EL (cell line): ENCODE results near the gene DIAPH1.

Experiments
- DNase-seq: peaks from one replicate; pipeline ENCODE4 v3.0.0-alpha.2; 2016

DIAPH1 gene

GRCh38 chr5:141609044-141609443 is 9.8 kb downstream of the DIAPH1 start:
- no peak for DNase-seq

GRCh38 chr5:141608557-141608956 is 10.2 kb downstream of the DIAPH1 start:
- DNase-seq = no peak

DNA sequence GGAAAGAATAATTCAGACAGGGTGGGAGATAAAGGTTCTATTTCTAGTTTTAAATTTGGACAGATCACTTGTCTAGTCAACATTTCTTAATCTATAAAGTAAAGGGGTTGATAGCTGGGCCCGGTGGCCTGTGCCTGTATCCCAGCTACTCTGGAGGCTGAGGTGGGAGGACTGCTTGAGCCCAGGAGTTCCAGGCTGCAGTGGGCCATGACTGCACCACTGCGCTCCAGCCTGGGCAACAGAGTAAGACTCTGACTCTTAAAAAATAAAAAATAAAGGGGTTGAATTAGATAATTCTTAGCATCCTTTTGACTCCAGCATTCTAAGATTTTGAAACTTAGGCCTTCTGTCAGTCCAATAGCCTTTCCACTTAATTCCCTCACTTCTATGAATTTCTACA is 10.8 kb downstream of the DIAPH1 start:
- DNase-seq = no peak

DNA sequence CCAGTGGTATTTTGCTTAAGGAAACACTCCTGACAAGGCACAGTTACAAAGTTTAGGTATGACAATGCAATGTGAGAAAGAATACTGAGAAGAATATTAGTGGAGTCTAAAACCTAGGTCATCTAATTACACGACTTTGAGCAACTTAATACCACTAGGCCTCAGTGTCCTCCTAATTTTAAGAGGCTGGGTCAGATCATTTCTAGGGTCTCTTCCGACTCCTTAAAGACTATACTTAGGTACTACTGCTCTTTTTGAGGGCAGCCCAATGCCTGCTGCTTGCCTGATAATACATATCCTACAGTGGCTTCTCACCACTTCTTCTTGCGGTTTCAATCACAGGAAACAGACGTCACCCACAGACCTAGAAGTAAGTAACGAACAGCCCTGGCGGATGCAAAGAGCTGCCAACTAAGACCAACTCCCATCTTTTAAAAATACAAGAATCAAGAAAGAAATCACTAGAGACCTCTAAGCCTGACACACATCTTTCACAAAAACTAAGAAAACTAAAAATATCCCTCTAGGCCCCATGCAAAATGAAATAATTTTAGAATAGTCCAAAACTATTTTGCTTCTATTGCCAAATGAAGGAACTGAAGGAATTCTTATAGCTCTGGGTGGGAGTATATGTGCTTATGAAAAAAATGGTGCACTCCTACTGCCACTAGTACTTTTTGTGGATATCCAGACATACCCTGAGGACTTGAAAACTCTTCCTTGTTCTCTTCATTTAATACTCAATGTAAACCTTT is 13.1 kb downstream of the DIAPH1 start:
- peak; percentile 43 for DNase-seq

- peak; percentile 96 for DNase-seq
Measured at GRCh38 chr5:141603923-141604717, 14.7 kb downstream of the DIAPH1 start.

DNA sequence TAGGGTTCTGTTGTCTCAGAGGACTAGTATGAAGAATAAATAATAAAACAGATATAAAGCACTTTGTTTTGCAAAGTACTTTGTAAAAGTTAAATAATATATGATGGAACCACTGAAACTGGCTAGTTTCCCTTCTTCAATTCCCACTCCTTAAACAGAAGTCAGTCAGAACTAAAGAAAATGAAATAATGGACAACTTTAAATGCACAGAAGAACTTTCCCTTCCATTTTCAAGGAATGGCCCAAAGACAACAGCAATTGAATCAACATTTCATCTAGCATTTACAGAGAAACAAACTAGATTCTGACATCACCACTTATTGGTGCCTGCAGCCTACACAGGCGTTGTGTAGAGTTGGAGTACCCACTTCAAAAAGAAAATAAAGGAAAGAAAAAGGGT is 16.2 kb downstream of the DIAPH1 start:
- no peak for DNase-seq

DNA sequence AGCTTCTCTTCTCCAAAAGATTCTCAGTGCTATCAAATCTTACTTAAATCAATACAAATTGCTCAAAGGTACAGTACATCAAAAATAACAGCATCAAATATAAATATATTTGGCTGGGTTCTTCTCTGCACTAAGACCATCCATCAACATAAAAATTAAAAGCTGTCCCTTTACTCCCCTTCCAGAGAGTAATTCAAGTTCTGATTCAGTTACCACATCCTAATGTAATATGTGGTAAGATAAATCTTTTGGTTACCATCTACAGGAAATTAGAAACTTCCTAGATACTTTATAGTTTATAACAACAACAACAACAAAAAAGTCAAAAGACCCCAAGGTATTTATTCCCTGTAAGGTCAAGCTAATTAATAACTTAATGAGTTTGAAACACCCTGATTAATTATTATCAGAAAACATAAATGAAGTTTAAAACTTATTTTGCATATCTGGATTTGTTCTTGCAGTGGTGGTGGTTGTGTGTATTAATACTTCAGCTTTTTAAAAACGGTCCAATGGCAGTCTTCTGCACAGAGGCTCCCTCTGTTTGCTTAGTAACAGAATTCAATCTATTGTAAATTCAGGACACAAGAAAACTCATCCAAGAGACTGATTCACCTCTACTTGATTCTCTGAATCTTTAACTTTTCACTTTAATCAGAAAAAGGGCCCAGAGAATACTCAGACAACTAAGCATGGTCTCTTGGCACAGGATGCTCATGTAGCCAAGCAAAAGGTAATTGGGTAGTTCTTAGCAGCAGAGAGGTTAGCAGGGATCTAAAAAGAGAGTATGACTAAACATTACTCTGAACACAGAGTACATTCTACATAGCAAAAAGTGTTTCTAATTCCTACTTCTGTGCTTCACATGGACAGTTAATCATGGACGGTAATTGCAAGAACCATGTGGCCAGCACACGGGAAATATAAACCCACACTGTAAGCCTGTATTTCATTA is 20.1 kb downstream of the DIAPH1 start:
- no peak for DNase-seq

GRCh38 chr5:141597814-141598213 is 21.0 kb downstream of the DIAPH1 start:
- no peak for DNase-seq

DNA sequence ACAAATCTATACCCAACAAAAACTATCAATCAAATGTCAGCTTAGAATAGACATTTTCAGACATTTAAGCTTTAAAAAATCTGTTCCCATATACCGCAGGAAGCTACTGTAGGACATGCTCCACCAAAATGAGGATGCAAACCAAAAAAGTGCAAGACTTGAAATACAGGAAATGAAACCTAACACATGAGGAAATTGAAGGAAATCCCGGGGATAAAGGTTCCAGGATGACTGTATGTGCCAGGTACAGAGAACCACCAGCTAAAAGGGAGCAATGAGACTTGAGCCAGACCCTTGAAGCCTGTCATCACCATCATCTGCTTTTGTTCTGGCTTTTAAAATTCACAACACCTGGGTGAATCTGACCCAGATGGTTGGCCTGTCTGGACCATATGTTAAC is 21.4 kb downstream of the DIAPH1 start:
- no peak for DNase-seq

GRCh38 chr5:141596867-141597266 is 21.9 kb downstream of the DIAPH1 start:
- no peak for DNase-seq

- DNase-seq = no peak
Measured at GRCh38 chr5:141590127-141590526, 28.7 kb downstream of the DIAPH1 start.

- no peak for DNase-seq
Measured at GRCh38 chr5:141586246-141586645, 32.6 kb downstream of the DIAPH1 start.

- no peak for DNase-seq
Measured at GRCh38 chr5:141585594-141585993, 33.2 kb downstream of the DIAPH1 start.

- DNase-seq = no peak
Measured at GRCh38 chr5:141574122-141574510, 44.7 kb downstream of the DIAPH1 start.

DNA sequence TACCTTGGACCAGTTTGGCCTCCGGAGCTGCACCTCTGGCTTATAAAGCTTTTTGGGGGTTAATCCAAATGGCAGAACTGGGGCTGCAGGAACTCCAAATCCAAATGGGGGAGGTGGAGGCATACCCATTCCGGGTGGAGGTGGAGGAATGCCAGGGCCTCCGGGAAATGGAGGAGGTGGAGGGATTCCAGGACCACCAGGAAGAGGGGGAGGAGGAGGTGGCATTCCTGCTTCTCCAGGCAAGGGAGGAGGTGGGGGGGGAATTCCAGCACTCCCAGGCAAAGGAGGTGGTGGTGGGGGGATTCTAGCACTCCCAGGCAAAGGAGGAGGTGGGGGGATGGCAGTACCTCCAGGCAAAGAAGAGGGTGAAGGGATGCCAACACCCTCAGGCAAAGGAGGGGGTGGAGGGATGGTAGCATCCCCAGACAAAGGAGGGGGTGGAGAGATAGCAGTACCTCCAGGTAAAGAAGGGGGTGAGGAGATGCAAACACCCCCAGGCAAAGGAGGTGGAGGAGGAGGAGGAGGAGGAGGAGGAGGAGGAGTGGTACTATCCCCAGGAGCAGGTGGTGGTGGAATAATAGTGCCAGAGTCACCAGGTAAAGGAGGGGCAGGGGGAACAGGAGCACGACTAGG is 45.2 kb downstream of the DIAPH1 start:
- no peak for DNase-seq

DNA sequence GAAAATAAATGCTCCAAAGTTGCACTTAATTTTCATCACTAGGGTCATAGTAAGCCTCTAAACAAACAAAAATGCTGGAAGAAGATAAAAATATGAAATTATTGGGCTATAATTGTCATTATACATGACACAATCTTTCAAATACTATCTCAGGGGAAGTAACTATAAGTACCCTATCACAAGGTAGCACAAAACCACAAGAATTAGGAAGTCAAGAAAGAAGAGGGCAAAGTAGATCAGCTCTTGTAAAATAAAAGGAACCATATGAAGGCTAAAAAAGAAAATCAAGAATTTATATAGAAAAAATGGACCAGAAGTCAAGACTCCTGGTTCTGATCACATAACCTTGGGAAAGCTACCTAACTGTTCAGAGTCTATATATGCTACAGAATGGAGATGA is 48.1 kb downstream of the DIAPH1 start:
- DNase-seq = no peak

DNA sequence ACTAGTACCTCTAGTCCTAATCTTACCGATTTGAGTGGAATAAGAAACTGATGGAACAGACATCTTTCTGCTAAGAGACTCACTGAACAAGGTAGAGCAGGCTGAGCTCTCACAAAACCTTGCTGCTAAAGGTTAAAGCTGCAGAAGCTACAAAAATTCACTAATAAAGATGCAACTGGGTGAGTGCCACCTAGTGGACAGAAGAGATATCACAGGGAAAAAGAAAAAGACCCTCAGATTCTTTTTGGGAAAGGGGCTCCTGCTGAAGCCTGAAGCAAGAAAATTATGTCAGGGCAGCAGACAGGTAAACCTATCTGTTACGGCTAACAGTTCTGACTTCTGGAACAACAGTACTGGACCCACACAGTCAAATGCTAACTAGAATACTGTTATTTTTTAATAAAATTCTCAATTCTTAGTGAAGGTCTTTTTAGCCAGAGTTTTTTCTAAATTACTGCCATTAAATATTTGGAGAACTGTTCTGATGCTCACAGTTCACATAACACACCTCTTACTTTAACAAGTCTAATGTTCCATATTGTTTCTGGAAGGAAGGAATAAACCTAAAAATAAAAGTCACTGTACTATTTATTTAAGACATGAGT is 51.2 kb downstream of the DIAPH1 start:
- peak; percentile 17 for DNase-seq

DNA sequence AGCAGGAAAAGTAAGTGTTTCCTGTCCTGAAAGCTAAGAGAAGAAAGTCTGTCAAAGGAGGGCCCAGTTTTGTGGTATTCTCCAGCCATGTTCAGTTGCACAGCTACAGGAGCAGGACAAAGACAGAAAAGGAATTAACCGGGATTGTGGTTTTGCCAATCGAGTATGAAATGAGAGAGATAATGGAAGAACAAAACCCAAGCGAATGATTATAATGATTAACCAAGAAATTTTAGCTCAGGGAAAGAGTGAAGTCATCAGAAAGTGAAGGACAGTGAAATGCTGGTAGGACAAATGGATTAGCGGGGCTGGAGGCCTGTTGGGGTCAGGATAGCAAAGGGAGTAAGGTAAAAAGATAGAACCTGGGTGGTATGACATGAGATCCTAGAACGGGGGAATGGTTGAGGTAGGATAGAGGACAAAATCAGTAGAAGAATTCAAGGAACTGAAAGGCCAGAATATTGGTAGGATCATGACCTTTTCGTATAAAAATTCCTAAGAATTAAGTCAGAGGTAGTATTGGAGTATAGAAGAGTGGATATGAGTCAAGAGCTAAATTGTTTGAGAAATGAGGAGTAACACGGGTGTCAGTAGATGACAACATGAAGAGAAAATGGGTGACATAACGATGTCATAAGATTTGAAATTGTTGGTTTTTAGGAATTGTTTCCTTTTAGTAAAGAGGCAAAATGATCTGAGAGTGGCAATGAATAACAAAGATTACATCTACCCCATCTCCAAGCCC is 52.8 kb downstream of the DIAPH1 start:
- peak; percentile 52 for DNase-seq

GRCh38 chr5:141564216-141564692 is 54.5 kb downstream of the DIAPH1 start:
- DNase-seq = peak; percentile 91

GRCh38 chr5:141560725-141561483 is 57.9 kb downstream of the DIAPH1 start:
- DNase-seq = peak; percentile 94

DNA sequence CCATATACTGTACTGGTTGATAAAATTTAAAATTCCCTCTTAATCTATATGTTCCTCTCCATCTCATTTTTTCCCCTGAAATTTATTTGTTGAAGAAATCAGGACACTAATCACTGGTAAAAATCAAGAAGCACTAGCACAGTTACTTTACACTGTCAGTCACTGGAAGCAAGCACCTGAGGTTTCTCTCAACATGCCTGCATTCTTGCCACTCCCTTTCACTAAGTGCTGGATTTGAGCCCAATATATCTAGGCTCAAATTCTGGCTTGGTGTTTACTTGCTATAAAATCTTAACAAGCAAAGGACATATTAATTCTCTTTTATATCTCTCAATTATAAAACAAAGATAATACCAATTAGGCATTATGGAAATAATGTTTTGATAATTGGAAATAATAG is 58.6 kb downstream of the DIAPH1 start:
- no peak for DNase-seq
